Spinal cord (tissue), 10 donors: ENCODE results near the gene PFDN4. TPM values are rescaled to one million over a fixed set of nuclear protein-coding genes. Genes with fewer than 3 reads are reported as not detected.

Source experiments
- DNase-seq, 6 donors: peaks; one replicate each; pipeline versions ENCODE4 v3.0.0 to v3.0.0-alpha.2; 2013 to 2015; ENCODE audit warnings: low spot score in 6 of 6, low read depth in 4 of 6
- H3K27ac ChIP-seq: one replicate; pipeline ENCODE4 v1.5.1; 2013; ENCODE audit warnings: low read depth, low read length, control low read depth
- H3K27me3 ChIP-seq: one replicate; pipeline ENCODE4 v1.6.1; 2013; ENCODE audit warnings: low read length; ENCODE audit not compliant: control insufficient read depth, insufficient read depth
- H3K36me3 ChIP-seq: one replicate; pipeline ENCODE4 v1.6.1; 2013; ENCODE audit warnings: low read length; ENCODE audit not compliant: control insufficient read depth, insufficient read depth
- H3K4me1 ChIP-seq: one replicate; pipeline ENCODE4 v1.6.1; 2013; ENCODE audit warnings: low read length; ENCODE audit not compliant: control insufficient read depth, insufficient read depth
- H3K4me3 ChIP-seq: one replicate; pipeline ENCODE4 v1.5.1; 2013; ENCODE audit warnings: low read depth, low read length, control low read depth
- H3K9me3 ChIP-seq: one replicate; pipeline ENCODE4 v1.6.1; 2013; ENCODE audit warnings: low read length; ENCODE audit not compliant: control insufficient read depth, insufficient read depth
- WGBS: methylation state at CpG from one replicate; pipeline ENCODE4 v1.1.5; 2013; ENCODE audit warnings: missing lambda C conversion rate; ENCODE audit not compliant: insufficient coverage; 5-methylcytosine and 5-hydroxymethylcytosine counted together
- polyA plus RNA-seq, 2 donors: library from polyadenylated mRNA; unstranded; fragments of 120-200 nt; gene quantifications; one replicate each; pipeline ENCODE4 v1.2.1, GENCODE V29; 2013; ENCODE audit not compliant: insufficient read length in 2 of 2
- total RNA-seq, 2 donors: library from RNA; depleted of rRNA in 1 of 2; stranded (reverse); fragments of 120-200 nt in 1 of 2; fragments of >200 nt in 1 of 2; gene quantifications; one replicate each; pipeline versions ENCODE4 v1.2.3 to v1.2.4, GENCODE V29; 2013 to 2014
- donor health status: healthy.

The PFDN4 gene
- total and polyA plus RNA-seq, 4 donors, result 69.8 to 89.7 (median 80.8) TPM

DNA sequence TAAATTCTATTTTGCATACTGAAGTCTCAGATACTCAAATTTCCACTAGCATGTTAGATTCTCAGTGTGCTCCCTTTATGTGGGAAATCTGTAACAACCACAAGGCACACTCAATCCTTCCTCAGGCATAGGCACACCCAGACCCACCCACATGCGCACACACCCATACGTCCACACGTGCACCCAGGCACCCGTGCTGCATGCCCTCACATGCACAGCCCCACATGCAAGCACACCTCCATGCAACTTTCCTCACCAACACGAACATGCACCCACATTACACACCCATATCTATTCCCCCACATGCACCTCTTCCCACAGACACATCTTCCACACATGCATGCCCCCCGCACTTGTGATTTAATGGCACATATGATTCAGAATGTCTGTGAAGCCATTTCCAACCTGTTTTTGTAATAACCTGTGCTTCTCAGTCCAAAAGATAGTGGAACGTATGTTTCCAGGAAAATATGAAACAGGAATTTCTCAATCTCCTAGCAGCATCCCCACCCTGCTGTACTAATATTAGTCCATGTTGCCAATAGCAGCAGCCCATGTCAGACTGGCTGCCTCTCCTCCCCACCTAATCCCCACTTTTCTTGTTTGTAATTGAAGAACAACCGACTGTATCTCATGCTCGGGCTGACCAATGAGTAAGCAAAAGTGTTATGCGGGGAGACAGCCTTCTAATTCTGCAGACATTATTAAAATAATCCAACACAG is 22.8 kb upstream of the PFDN4 start:
- DNase-seq, result no peak
- no peak overlapping the region for H3K27ac ChIP-seq
- no peaks in the 10 kb centered on the region for H3K4me1 ChIP-seq
- no peaks in the 10 kb centered on the region for H3K9me3 ChIP-seq
- no peaks in the 10 kb centered on the region for H3K27me3 ChIP-seq
- no peak overlapping the region for H3K4me3 ChIP-seq
- no peaks in the 10 kb centered on the region for H3K36me3 ChIP-seq
- WGBS, result 92% methylated on average over 9 of the region's 10 CpGs

DNA sequence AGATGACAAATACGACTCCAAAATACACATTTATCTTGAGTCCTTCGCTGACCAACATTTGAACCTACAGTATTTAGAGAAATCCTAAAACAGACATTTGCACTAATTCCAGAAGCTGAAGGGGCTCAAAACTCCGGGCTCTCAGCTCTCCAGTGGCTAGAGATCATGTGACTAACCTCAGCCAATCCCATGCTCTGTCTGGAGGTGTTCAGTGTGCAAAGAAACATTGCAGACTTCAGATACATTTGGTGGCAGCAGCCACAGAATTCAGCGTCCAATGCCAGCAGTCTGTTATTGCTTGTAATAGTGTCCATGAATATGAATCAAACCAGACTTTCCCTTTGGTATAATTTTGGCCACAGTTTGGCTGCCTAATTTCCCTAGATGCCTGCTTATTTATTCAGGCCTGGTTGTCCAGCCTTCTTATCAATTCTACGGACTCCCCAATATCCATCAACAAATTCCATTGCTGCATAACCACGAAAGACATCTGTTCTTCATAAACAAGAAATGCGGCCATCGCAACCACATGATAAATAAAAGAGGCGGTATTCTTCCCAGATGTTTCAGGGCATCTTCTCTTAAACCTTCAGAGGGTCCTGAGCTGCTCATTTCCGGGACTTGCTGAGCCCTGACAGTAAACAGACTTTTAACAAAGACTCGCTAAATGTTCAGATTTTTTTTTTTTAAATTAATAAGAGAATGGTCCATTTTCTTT is 19.6 kb upstream of the PFDN4 start:
- Histone ChIP-seq H3K27me3 (no peaks in the 10 kb centered on the region), H3K4me3 (no peak overlapping the region), H3K9me3 (no peaks in the 10 kb centered on the region), H3K27ac (no peak overlapping the region), H3K36me3 (no peaks in the 10 kb centered on the region), H3K4me1 (no peaks in the 10 kb centered on the region)
- 77% methylated on average over 8 of the region's 11 CpGs for WGBS
- DNase-seq, result no peak

DNA sequence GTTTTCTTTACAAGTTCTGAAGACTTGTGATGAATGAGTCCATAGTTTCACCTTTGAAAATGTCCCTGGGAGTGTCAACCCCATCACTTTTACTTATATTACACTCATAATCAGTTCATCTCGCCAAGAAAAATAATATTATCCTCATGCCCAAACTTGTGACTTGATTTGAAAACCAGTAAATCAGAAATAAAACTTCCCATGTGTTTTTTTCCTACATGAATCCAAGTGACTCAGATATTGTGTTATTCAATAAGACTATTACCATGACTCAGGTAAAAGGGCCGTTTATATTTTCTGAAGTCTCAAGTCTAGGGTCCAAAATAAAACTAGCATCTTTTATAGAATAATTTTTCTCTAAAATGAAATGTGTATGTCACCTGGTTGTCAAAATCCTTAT is 18.3 kb upstream of the PFDN4 start:
- Histone ChIP-seq H3K4me1 (no peaks in the 10 kb centered on the region), H3K27me3 (no peaks in the 10 kb centered on the region), H3K27ac (no peak overlapping the region), H3K4me3 (no peak overlapping the region), H3K36me3 (no peaks in the 10 kb centered on the region), H3K9me3 (no peaks in the 10 kb centered on the region)
- DNase-seq, result no peak
- WGBS, result no CpG with 5 or more reads among the region's 2 CpGs

DNA sequence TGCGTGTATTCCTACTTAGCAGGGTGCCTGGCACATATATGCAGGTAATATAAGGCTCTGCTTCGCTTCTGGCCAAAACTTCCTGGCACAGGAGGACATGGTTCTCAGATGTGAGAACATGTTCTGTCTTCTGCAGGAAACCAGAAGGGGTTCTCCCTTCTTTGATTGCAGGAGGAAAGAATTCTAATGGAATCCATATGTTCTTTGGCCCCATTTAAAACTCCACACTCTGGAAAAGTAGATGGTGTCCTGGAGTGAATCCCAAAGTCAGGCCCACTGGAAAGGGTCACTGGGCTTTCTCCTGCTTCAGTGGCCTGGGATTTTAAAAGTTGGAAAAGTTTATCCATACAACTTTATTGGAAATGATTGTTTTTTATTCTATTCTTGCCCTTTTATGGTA is 17.7 kb upstream of the PFDN4 start:
- no peak for DNase-seq
- H3K4me3 ChIP-seq, result no peak overlapping the region
- no peaks in the 10 kb centered on the region for H3K4me1 ChIP-seq
- no peaks in the 10 kb centered on the region for H3K9me3 ChIP-seq
- H3K27ac ChIP-seq, result no peak overlapping the region
- H3K36me3 ChIP-seq, result no peaks in the 10 kb centered on the region
- H3K27me3 ChIP-seq, result no peaks in the 10 kb centered on the region
- WGBS, result 96% methylated on average over 2 of the region's 2 CpGs

DNA sequence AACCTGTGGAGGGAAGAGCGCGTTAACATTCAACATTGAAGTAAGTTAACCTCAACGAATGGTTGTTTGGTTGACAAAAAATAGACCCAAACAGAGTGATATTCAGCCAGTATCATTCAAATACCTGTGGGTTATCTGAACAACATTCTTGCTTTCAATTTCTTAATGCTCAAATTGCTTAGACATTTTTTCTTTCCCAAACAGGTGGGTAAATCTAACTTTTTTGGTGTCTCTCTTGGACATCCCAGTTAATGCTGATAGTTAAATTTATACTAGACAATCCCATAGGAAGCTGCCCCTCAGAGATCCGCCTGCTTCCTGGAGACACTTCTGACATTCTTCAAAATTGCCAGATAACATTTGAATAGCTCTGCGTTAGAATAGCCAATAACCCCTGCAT is 14.1 kb upstream of the PFDN4 start:
- no CpG with 5 or more reads among the region's 5 CpGs for WGBS
- Histone ChIP-seq H3K36me3 (no peaks in the 10 kb centered on the region), H3K27me3 (no peaks in the 10 kb centered on the region), H3K9me3 (no peaks in the 10 kb centered on the region), H3K27ac (no peak overlapping the region), H3K4me3 (no peak overlapping the region), H3K4me1 (no peaks in the 10 kb centered on the region)
- DNase-seq, result no peak

DNA sequence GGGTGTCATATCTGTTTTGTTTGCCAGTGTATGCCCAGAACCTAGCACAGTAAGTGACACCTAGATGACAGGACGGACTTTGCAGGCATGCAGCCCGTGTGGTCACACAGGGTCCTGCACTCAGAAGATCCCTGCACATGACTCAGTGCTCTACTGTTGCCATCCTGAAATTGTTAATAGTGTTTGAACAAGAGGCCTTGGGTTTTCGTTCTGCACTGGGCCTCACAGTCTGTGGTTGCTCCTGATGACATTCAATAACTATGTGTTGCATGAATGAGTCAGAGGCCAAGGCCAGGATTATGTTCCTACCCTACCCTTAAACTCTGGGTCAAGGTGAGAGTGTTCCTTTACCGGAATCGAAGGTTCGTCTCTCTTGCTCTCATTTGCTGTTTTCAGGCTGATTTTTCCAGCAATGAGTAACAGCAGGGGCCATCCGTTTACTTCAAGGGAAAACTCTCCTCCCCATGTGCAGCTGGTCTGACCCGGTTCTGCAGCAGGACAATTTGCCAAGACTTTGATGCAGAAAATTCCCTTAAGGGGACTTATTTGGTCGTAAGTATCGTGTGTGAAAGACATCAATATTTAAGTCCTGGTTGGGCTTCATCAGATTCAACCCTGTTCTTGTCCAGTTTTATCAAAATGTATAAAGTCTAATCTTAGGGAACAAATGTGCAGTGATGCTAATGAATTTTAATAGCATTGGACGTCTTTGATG is 13.0 kb upstream of the PFDN4 start:
- Histone ChIP-seq H3K4me3 (no peak overlapping the region), H3K4me1 (no peaks in the 10 kb centered on the region), H3K36me3 (no peaks in the 10 kb centered on the region), H3K27ac (no peak overlapping the region), H3K9me3 (no peaks in the 10 kb centered on the region), H3K27me3 (no peaks in the 10 kb centered on the region)
- whole genome bisulfite sequencing, result 63% methylated on average over 7 of the region's 11 CpGs
- DNase-seq, result no peak

DNA sequence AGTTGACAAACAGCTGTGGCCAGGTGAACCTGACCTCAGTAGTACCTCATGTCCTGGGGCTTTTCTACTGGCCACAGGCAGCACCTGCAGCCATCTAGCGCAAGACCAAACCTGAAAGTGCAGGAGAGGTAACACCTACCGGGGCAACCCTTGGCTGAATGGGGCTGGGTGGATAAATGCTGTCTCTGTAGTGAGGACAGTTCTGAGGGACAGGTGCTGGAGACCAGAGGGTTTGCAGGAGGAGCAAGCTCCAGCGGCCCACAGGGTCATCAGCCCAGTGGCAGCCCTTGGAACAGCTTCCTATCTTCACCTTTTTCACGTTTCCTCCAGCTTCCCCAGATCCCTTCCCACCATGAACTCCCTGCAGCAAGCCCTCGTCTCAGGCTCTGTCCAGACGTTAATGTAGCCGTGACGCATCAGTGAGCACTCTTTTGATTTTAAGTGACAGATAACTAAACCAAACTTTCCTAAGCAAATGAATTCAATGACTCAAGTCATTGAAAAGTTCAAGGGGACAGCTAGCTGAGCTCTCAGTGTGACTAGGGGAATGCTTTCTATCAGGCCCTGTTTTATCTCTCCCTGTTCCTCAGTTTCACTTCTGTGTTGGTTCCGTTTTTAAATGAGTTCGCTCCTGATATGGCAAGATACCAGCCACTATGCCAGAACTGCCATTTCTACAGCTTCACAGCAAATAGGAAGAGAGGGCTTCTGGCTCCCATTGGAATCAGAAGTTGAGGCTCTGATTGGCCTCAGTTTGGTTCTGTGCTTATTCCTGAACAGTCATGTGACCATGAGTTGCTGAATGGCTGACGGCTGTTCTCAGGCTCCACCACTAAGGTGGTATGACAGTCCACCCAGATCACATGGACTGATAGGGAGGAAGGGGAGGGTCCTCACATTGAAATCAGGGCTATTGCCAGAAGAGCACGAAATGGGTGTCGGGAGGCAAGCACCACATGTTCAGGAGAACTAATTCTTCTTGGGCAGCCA is 12.1 kb upstream of the PFDN4 start:
- Histone ChIP-seq H3K9me3 (no peaks in the 10 kb centered on the region), H3K4me3 (no peak overlapping the region), H3K36me3 (no peaks in the 10 kb centered on the region), H3K4me1 (no peaks in the 10 kb centered on the region), H3K27ac (no peak overlapping the region), H3K27me3 (no peaks in the 10 kb centered on the region)
- 75% methylated on average over 6 of the region's 13 CpGs for WGBS
- no peak for DNase-seq

DNA sequence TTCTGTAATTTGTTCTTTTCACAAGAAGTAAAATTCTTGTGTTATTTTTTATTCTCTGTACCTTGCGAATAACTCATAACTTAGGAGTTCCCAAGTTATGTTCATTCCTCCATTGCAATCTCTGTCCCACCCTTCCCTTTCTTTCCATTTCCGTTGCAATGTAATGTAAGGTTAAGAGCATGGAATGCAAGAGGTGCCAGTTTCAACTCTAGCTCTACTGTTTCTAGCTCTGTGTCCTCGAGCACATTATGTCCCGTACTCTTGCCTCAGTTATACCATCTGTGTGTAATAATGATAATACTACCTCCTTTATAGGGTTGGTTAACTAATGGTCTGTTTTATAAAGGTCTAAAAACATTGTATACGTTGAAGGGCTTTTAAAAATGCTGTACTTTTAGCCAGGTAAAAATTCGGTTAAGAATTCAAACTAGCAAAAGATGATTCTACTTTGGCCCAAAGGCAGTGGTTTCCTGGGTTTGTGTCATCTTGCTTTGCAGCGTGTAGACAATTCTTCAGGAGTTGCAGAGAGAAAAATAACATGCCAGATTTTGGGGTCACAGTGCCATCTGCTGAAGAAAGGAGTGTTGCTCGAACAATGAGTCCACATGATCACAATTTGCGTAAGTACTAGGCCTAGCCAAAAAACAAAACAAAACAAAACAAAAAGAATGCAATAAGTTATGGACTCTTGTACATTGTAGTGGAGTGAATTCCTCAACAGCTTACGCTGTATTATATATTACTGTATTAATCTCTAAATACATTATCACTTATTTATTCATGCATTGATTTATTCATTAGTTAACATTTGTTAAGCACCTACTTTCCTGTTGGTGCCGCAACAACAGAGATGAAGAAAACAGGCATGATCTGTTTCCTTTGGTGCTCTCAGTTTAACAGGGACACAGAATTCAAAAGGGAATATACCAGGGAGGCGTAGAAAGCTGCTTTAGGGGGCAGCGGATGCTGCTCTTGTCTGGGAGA is 10.0 kb upstream of the PFDN4 start:
- no peaks in the 10 kb centered on the region for H3K36me3 ChIP-seq
- 83% methylated on average over 6 of the region's 13 CpGs for WGBS
- H3K4me1 ChIP-seq, result no peaks in the 10 kb centered on the region
- H3K27me3 ChIP-seq, result no peaks in the 10 kb centered on the region
- H3K9me3 ChIP-seq, result no peaks in the 10 kb centered on the region
- H3K4me3 ChIP-seq, result no peak overlapping the region
- peak in 2 of 6 donors; percentile 47 to 75 for DNase-seq
- no peak overlapping the region for H3K27ac ChIP-seq
